ENCODE measurements around the gene PCDHGA3.
"Not testable (repeated sequence)": the region's sequence is repeated elsewhere in the genome, so short reads cannot be mapped to it uniquely, and the experiment has no call there.

PCDHGA3 gene

DNA sequence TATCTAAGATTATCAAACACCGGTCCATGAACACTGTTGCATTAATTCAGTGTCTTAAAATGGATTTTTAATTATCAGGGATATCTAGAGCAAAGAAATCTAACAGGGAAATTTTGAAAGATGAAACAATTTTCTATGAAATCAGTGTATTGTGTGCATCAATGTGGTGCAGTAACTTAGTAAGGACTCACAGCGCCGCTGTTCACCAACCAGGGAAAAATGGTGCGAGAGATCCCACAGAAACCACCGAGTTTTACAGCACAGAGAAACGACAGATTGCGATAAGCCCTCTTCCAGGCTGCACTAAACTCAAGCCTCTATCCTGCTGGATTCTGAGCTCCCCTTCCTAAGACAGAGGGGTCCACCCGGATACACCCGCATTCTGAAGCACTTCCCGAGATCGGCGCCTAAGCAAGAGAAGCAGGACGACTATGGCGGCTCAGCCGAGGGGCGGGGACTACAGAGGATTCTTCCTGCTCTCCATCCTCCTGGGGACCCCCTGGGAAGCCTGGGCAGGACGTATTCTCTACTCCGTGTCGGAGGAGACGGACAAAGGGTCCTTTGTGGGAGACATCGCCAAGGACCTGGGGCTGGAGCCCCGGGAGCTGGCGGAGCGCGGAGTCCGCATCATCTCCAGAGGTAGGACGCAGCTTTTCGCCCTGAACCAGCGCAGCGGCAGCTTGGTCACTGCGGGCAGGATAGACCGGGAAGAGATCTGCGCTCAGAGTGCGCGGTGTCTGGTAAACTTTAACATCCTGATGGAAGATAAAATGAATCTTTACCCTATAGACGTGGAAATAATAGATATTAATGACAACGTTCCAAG lies 39.1 kb downstream of the PCDHGA3 start, which contains the start of gene PCDHGA7:
PCDHGA7 (plus strand) TSS at position 274 of the 826 bp plus-strand sequence; CDS start at position 432, 158 bp downstream.
- DNase-seq (ENCODE audit: low read depth in 2 of 2), result no peak

DNA sequence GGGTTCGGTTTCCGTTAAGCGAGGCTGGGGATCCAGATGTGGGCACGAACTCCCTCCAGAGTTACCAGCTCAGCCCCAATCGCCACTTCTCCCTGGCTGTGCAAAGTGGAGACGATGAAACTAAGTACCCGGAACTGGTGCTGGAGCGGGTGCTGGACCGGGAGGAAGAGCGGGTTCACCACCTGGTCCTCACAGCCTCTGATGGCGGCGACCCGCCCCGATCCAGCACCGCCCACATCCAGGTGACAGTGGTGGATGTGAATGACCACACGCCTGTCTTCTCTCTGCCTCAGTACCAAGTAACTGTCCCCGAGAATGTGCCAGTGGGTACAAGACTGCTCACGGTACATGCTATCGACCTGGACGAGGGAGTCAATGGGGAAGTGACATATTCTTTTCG lies 39.7 kb downstream of the PCDHGA3 start:
- no peak for DNase-seq (ENCODE audit: low read depth in 2 of 2)

DNA sequence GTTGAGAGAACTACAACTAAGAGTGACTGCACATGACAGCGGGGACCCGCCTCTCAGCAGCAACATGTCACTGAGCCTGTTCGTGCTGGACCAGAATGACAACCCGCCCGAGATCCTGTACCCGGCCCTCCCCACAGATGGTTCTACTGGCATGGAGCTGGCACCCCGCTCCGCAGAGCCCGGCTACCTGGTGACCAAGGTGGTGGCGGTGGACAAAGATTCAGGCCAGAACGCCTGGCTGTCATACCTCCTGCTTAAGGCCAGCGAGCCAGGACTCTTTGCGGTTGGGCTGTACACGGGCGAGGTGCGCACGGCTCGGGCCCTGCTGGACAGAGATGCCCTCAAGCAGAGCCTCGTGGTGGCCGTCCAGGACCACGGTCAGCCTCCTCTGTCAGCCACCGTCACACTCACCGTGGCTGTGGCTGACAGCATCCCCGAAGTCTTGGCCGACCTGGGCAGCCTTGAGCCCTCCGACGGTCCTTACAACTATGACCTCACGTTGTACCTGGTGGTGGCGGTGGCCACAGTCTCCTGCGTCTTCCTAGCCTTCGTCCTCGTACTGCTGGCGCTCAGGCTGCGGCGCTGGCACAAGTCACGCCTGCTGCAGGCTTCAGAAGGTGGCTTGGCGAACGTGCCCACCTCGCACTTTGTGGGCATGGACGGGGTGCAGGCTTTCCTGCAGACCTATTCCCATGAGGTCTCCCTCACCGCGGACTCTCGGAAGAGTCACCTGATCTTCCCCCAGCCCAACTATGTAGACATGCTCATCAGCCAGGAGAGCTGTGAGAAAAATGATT lies 41.0 kb downstream of the PCDHGA3 start:
- no peak for DNase-seq (ENCODE audit: low read depth in 2 of 2)

DNA sequence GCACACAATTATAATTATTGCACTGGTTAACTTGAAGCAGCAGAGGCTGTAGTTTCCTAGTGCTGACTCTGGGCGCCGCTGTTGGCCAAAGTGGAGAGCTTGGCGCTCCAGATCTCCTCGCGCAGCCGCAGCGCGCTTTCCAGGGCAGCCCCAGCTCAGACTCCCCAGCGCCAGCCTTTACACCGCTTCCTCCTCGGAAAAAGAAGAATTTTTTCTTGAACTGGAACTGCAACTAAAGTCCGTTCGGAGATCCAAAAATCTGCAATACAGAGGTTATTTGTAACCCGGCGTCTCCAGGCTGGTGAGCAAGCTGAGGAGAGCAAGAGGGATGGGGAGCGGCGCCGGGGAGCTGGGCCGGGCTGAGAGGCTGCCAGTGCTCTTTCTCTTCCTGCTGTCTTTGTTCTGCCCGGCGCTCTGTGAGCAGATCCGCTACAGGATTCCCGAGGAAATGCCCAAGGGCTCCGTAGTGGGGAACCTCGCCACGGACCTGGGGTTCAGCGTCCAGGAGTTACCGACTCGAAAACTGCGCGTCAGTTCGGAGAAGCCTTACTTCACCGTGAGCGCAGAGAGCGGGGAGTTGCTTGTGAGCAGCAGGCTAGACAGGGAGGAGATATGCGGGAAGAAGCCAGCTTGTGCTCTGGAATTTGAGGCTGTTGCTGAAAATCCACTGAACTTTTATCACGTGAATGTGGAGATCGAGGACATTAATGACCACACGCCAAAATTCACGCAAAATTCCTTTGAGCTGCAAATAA lies 44.1 kb downstream of the PCDHGA3 start, which contains the start of gene PCDHGB4:
PCDHGB4 (plus strand) TSS at position 142 of the 755 bp plus-strand sequence; CDS start at position 329, 187 bp downstream.
- not testable (repeated sequence) for DNase-seq (ENCODE audit: low read depth in 2 of 2)

DNA sequence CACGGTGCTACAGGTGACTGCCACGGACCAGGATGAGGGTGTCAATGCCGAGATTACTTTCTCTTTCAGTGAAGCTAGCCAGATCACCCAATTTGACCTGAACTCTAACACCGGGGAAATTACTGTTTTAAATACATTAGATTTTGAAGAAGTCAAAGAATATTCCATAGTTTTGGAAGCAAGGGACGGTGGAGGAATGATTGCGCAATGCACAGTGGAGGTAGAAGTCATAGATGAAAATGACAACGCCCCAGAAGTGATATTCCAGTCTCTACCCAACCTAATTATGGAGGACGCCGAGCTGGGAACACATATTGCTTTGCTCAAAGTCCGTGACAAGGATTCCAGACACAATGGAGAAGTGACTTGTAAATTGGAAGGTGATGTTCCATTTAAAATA lies 45.0 kb downstream of the PCDHGA3 start:
- no peak for DNase-seq (ENCODE audit: low read depth in 2 of 2)

DNA sequence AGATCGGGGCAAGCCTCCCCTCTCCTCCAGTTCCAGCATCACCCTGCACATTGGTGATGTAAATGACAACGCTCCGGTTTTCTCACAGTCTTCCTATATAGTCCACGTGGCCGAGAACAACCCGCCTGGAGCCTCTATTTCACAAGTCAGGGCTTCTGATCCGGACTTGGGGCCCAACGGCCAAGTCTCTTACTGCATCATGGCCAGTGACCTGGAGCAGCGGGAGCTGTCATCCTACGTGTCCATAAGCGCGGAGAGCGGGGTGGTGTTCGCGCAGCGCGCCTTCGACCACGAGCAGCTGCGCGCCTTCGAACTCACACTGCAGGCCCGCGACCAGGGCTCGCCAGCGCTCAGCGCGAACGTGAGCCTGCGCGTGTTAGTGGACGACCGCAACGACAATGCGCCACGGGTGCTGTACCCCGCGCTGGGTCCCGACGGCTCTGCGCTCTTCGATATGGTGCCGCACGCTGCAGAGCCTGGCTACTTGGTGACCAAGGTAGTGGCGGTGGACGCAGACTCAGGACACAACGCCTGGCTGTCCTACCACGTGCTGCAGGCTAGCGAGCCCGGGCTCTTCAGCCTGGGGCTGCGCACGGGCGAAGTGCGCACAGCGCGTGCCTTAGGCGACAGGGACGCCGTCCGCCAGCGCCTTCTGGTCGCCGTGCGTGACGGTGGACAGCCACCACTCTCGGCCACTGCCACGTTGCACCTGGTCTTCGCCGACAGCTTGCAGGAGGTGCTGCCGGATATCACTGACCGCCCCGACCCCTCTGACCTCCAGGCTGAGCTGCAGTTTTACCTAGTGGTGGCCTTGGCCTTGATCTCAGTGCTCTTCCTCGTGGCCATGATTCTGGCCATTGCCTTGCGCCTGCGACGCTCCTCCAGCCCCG lies 45.8 kb downstream of the PCDHGA3 start:
- no peak for DNase-seq (ENCODE audit: low read depth in 2 of 2)

DNA sequence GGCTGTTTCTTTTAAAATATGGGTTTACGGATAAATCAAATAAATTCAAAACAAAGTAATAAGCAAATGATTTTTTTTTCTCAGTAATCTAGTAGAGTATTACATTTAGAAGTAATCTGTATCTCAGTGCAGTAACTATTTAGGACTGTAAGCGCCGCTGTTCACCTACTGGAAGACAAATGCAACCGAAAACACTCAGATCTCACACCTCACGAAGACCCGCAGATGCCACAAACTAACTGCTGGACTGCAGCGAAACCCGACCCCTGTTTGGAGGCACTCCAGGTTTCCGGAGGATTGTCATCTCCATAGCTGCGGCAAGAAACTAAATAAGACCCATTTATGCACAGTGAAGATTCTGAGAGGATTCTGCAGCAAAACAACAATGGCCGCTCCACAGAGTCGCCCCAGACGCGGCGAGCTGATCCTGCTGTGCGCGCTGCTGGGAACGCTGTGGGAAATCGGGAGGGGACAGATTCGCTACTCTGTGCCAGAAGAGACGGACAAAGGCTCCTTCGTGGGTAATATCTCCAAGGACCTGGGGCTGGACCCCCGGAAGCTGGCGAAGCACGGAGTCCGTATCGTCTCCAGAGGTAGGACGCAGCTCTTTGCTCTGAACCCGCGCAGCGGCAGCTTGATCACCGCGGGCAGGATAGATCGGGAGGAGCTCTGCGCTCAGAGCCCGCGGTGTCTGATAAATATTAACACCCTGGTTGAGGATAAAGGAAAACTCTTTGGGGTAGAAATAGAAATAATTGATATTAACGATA lies 49.0 kb downstream of the PCDHGA3 start, which contains the start of gene PCDHGA8:
PCDHGA8 (plus strand) TSS at position 205 of the 770 bp plus-strand sequence; CDS start at position 386, 181 bp downstream.
- DNase-seq (ENCODE audit: low read depth in 2 of 2), result no peak

DNA sequence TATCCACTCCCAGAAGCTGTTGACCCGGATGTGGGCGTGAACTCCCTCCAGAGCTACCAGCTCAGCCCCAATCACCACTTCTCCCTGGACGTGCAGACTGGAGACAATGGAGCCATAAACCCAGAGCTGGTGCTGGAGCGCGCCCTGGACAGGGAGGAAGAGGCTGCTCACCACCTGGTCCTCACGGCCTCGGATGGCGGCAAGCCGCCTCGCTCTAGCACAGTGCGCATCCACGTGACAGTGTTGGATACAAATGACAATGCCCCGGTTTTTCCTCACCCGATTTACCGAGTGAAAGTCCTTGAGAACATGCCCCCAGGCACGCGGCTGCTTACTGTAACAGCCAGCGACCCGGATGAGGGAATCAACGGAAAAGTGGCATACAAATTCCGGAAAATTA lies 49.6 kb downstream of the PCDHGA3 start:
- no peak for DNase-seq (ENCODE audit: low read depth in 2 of 2)

DNA sequence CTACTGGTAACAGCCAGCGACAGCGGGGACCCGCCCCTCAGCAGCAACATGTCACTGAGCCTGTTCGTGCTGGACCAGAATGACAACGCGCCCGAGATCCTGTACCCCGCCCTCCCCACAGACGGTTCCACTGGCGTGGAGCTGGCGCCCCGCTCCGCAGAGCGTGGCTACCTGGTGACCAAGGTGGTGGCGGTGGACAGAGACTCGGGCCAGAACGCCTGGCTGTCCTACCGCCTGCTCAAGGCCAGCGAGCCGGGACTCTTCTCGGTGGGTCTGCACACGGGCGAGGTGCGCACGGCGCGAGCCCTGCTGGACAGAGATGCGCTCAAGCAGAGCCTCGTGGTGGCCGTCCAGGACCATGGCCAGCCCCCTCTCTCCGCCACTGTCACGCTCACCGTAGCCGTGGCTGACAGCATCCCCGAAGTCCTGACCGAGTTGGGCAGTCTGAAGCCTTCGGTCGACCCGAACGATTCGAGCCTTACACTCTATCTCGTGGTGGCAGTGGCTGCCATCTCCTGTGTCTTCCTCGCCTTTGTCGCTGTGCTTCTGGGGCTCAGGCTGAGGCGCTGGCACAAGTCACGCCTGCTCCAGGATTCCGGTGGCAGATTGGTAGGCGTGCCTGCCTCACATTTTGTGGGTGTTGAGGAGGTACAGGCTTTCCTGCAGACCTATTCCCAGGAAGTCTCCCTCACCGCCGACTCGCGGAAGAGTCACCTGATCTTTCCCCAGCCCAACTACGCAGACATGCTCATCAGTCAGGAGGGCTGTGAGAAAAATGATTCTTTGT lies 51.0 kb downstream of the PCDHGA3 start:
- DNase-seq (ENCODE audit: low read depth in 2 of 2), result not testable (repeated sequence)

All from stimulated activated CD8-positive, alpha-beta memory T cell treated with anti-CD3 and anti-CD28 coated beads, Interleukin-15, amount 100 ng/mL, for 4 hours (primary cell).